HepG2 (cell line): Measurements from ENCODE around the gene TRIM69. TPM values are rescaled to one million over a fixed set of nuclear protein-coding genes. Genes with fewer than 3 reads are reported as not detected.

ENCODE experiments used
- DR1 ChIP-seq: sonication (generic); formaldehyde crosslinking; IDR thresholded peaks from 2 replicates; pipeline ENCODE4 v1.8.0; 2021; ENCODE audit warnings: mild to moderate bottlenecking, missing genetic modification reagents, inconsistent platforms
- EP300 ChIP-seq, 3 experiments: sonication (generic) in 1 of 3; formaldehyde crosslinking in 1 of 3; IDR thresholded peaks; 2 replicates each; pipeline versions ENCODE4 v1.5.1 to v1.6.1; 2011 to 2020; ENCODE audit warnings: low read depth in 2 of 3, low read length in 2 of 3, borderline replicate concordance in 1 of 3, improper control_type of control experiment in 1 of 3, mild to moderate bottlenecking in 1 of 3, missing genetic modification reagents in 1 of 3, moderate library complexity in 1 of 3
- HBP1 ChIP-seq: IDR thresholded peaks from 2 replicates; pipeline ENCODE4 v1.6.1; 2016; ENCODE audit warnings: low read depth, control low read depth
- MEIS2 ChIP-seq: sonication (generic); formaldehyde crosslinking; IDR thresholded peaks from 2 replicates; pipeline ENCODE4 v1.9.0; 2021; ENCODE audit warnings: mild to moderate bottlenecking, missing genetic modification reagents
- NCOA1 ChIP-seq: sonication (generic); formaldehyde crosslinking; IDR thresholded peaks from 2 replicates; pipeline ENCODE4 v1.9.0; 2021; ENCODE audit warnings: missing genetic modification reagents
- NRL ChIP-seq: sonication (generic); formaldehyde crosslinking; IDR thresholded peaks from 2 replicates; pipeline ENCODE4 v1.5.0; 2020; ENCODE audit warnings: missing genetic modification reagents, mild to moderate bottlenecking, moderate library complexity, borderline replicate concordance
- PCBP1 ChIP-seq: fragments of 200-400 bp; formaldehyde crosslinking; IDR thresholded peaks from 2 replicates; pipeline ENCODE4 v1.6.1; 2017; ENCODE audit warnings: mild to moderate bottlenecking, low read depth, low read length, borderline replicate concordance
- REPIN1 ChIP-seq: sonication (generic); formaldehyde crosslinking; IDR thresholded peaks from 2 replicates; pipeline ENCODE4 v1.8.0; 2022; ENCODE audit warnings: missing genetic modification reagents, low read depth, mild to moderate bottlenecking, borderline replicate concordance
- RFX5 ChIP-seq: IDR thresholded peaks from 2 replicates; pipeline ENCODE4 v1.6.1; 2011; ENCODE audit warnings: low read depth, low read length, improper control_type of control experiment
- SMAD3 ChIP-seq: sonication (generic); formaldehyde crosslinking; IDR thresholded peaks from 2 replicates; pipeline ENCODE4 v1.4.0; 2020; ENCODE audit warnings: missing genetic modification reagents
- SMYD3 ChIP-seq: sonication (generic); formaldehyde crosslinking; IDR thresholded peaks from 2 replicates; pipeline ENCODE4 v1.8.1; 2023; ENCODE audit warnings: mild to moderate bottlenecking, missing genetic modification reagents
- SP1 ChIP-seq, 2 experiments: fragments of 450-650 bp in 1 of 2; sonication (generic) in 1 of 2; formaldehyde crosslinking in 1 of 2; IDR thresholded peaks; 2 replicates each; pipeline versions ENCODE4 v1.4.0 to v1.6.1; 2016 to 2020; ENCODE audit warnings: missing genetic modification reagents in 1 of 2
- TGIF2 ChIP-seq: IDR thresholded peaks from 2 replicates; pipeline ENCODE4 v1.6.1; 2016; ENCODE audit warnings: control low read depth, missing compliant biosample characterization
- YY1 ChIP-seq: IDR thresholded peaks from 2 replicates; pipeline ENCODE4 v1.6.1; 2011; ENCODE audit warnings: low read length, low read depth, moderate library complexity, mild to moderate bottlenecking; ENCODE audit not compliant: insufficient read depth, insufficient replicate concordance
- ZFX ChIP-seq: sonication (generic); formaldehyde crosslinking; IDR thresholded peaks from 2 replicates; pipeline ENCODE4 v1.4.0; 2020; ENCODE audit warnings: mild to moderate bottlenecking, low read depth, missing genetic modification reagents, moderate library complexity
- ZNF317 ChIP-seq: sonication (generic); formaldehyde crosslinking; IDR thresholded peaks from 2 replicates; pipeline ENCODE4 v1.5.0; 2020; ENCODE audit warnings: mild to moderate bottlenecking, missing genetic modification reagents
- ZNF407 ChIP-seq: sonication (generic); formaldehyde crosslinking; IDR thresholded peaks from one replicate; pipeline ENCODE4 v1.5.1; 2020; ENCODE audit warnings: mild to moderate bottlenecking, missing genetic modification reagents; ENCODE audit errors: not compliant biosample characterization
- ZNF563 ChIP-seq: sonication (generic); formaldehyde crosslinking; IDR thresholded peaks from 2 replicates; pipeline ENCODE4 v1.8.0; 2022; ENCODE audit warnings: mild to moderate bottlenecking, moderate library complexity, missing genetic modification reagents
- ZNF564 ChIP-seq: sonication (generic); formaldehyde crosslinking; IDR thresholded peaks from 2 replicates; pipeline ENCODE4 v1.8.1; 2023; ENCODE audit warnings: mild to moderate bottlenecking, missing genetic modification reagents
- ZSCAN21 ChIP-seq: sonication (generic); formaldehyde crosslinking; IDR thresholded peaks from 2 replicates; pipeline ENCODE4 v1.8.0; 2022; ENCODE audit warnings: mild to moderate bottlenecking, missing genetic modification reagents, moderate library complexity, borderline replicate concordance
- polyA plus RNA-seq, 8 experiments: library from polyadenylated mRNA; depleted of rRNA in 3 of 8; stranded (reverse) in 7 of 8; unstranded in 1 of 8; fragments of >200 nt; fragmentation: Illumina TruSeq in 4 of 8; extraction: Trizol in 4 of 8; gene quantifications; 2 replicates each; pipeline versions ENCODE4 v1.2.1 to v1.2.3, GENCODE V29; 2011 to 2016; ENCODE audit warnings: low read depth in 4 of 8, missing spikeins in 1 of 8, mixed read lengths in 1 of 8; ENCODE audit not compliant: insufficient read depth in 1 of 8
- total RNA-seq, 5 experiments: library from RNA; depleted of rRNA; stranded (reverse); fragments of >200 nt; fragmentation: Illumina TruSeq; extraction: Trizol; gene quantifications; 2 replicates each; pipeline ENCODE4 v1.2.3, GENCODE V29; 2016; ENCODE audit warnings: low read depth in 1 of 5

TRIM69 gene
- total and polyA plus RNA-seq, 2 of the 13 experiments (the other 11 are each of a cell fraction or from before 2014, with no cell fraction given): 2.6 to 3.2 TPM

- TF ChIP-seq ZNF407: peak; percentile 74
- peak; percentile 79; the same call in 1 of the 2 replicates for TF ChIP-seq HBP1
- TF ChIP-seq ZFX (CRISPR knock-in tag): peak; percentile 89
- TF ChIP-seq ZNF317 (CRISPR knock-in tag): 0 out of 2 replicates have a peak, but pooled peaks have one; percentile 21
- TF ChIP-seq DR1 (CRISPR knock-in tag): peak; percentile 91
- TF ChIP-seq ZNF563 (CRISPR knock-in tag): peak; percentile 48; the same call in 1 of the 2 replicates
- TF ChIP-seq PCBP1: no peak
- no peak for TF ChIP-seq NCOA1 (CRISPR knock-in tag)
- no peak for TF ChIP-seq YY1
- TF ChIP-seq RFX5: peak; percentile 100
- peak; percentile 45; the same call in 1 of the 2 replicates for TF ChIP-seq ZNF564 (CRISPR knock-in tag)
- TF ChIP-seq MEIS2 (CRISPR knock-in tag): peak; percentile 65; the same call in 1 of the 2 replicates
- TF ChIP-seq EP300 (IDR thresholded peaks at IDR 0.05; ENCODE audit: low read depth in 2 of 2, low read length in 2 of 2): no peak
- no peak for TF ChIP-seq EP300 (CRISPR knock-in tag; IDR thresholded peaks at IDR 0.05; ENCODE audit: borderline replicate concordance)
- TF ChIP-seq ZSCAN21: peak; percentile 45; the same call in 1 of the 2 replicates
- no peak for TF ChIP-seq SMYD3 (CRISPR knock-in tag)
- TF ChIP-seq NRL (CRISPR knock-in tag): peak; percentile 83
- TF ChIP-seq SMAD3: peak; percentile 72
- TF ChIP-seq SP1 (IDR thresholded peaks at IDR 0.05): no peak
- TF ChIP-seq SP1 (CRISPR knock-in tag; IDR thresholded peaks at IDR 0.05): peak; percentile 9; the same call in 1 of the 2 replicates
- TF ChIP-seq REPIN1 (CRISPR knock-in tag): peak; percentile 81
- TF ChIP-seq TGIF2 (CRISPR knock-in tag): peak; percentile 71; the same call in 1 of the 2 replicates
These were observed 25.1 kb upstream of the TRIM69 start, which contains the start of the genes B2M and PATL2 (continued) for GRCh38 chr15:44711096-44711742.
